ENCODE measurements around the gene LAMTOR4.

- TF ChIP-seq CTCF (IDR thresholded peaks at IDR 0.05 in 4 of 5, conservative IDR thresholded peaks at IDR 0.05 in 1 of 5) (no peak), POLR2A (IDR thresholded peaks at IDR 0.05) (no peak)
These were observed 7.0 kb downstream of the LAMTOR4 start for GRCh38 chr7:100155553-100156317.
